ENCODE data around the gene FAM168A.

Gene FAM168A

DNA sequence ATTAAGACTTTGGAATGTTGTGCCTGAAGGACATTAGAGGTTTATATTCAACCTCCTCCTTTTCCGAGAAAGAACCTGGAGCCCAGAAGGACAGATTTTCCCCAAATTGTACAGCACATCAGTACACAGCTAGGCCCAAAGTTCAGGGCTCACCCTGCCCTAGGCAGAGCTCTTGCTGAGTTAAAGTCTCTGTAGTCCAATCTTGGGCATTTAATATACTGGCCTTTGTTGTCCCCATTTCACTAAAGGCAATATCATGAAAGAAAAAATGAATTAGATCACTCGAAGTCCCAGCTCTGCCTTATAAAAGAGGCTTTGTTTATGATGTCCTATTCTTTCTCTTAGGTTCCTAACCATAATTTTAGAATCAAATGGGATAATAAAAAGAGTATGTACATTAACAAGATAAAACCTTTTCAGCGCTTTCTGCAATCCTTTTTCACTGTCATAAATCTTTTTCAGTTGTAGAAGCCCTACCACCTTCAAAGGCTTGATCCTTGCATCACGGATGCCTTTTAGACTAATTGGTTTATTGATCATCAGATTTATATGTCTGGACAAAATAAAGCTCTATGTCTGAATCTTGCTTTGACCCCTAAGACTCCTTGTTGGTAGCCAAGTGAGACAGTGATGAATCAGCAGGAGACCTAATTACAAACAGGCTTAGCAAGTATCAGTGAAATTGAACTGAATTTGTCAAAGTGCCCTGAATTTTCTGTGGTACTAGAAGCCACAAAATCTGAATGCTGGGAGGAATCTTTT, 181.9 kb downstream of the FAM168A start:
- Histone ChIP-seq H3K4me2 (ENCODE audit: low read length) (no peak overlapping the region), H3K9me3 (replicated peaks; ENCODE audit: low read length) (no peaks in the 10 kb centered on the region), H3K27me3 (ENCODE audit: control insufficient read depth, insufficient read depth, low read length) (no peaks in the 10 kb centered on the region), H3K4me1 (ENCODE audit: control insufficient read depth, insufficient read depth, low read length) (peaks cover 14% of the 10 kb centered on the region), H3K4me3 (ENCODE audit: low read length) (no peak overlapping the region), H3K9ac (ENCODE audit: low read depth, low read length) (no peak overlapping the region), H3K36me3 (ENCODE audit: insufficient read depth, low read length) (peaks cover 6% of the 10 kb centered on the region)

DNA sequence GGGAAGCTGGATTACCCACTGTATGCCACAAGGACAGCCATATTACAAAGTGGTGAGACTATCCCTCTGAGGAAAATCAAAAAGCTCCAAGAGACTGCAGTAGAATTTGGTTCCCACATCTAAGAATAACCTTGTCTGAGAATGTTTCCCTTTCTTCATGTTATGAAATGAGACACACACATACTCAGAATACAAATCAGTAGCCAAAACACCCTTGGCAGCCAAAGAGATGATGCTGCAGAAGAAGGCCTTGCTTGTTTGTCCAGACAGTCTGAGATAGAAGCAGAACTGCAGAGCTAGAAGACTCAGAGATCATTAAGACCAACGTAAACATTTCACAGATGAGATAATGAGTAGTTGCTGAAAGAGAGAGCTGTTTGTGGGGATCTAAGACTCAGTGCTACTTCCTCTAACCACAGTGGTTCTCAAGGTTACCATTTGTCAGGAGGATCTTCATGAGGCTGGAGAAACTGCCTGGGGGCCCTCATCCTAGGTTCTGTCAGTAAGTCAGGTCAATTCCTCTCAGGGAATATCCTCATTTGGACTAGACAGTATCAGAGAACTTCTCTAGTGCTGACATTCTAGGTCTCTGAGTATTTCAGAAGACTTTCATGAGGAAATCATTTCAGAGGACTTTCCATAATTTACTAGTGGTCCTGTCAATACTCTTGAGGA, 182.8 kb downstream of the FAM168A start:
- Histone ChIP-seq H3K9me3 (replicated peaks; ENCODE audit: low read length) (no peaks in the 10 kb centered on the region), H3K4me1 (ENCODE audit: control insufficient read depth, insufficient read depth, low read length) (peaks cover 14% of the 10 kb centered on the region), H3K36me3 (ENCODE audit: insufficient read depth, low read length) (peaks cover 6% of the 10 kb centered on the region), H3K9ac (ENCODE audit: low read depth, low read length) (no peak overlapping the region), H3K27me3 (ENCODE audit: control insufficient read depth, insufficient read depth, low read length) (no peaks in the 10 kb centered on the region), H3K4me2 (ENCODE audit: low read length) (no peak overlapping the region), H3K4me3 (ENCODE audit: low read length) (no peak overlapping the region)

DNA sequence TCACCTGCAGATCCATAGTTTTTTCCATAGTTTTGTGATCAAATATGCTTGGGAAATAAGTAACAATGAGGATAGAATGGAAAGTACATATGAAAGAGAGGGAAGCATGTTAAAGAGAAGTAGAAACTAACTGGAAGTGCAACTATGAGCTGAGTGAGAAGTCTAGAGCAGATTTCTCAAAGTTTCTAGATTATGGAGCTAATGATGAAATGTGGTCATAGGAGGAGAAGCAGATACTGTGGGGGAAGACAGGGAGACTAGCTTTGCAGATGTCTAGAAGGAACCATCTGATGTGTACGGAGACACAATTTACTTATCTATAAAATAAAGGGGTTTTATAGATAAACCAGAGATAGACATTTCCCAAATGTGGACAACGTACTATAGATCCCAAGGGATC, 184.7 kb downstream of the FAM168A start:
- Histone ChIP-seq H3K4me1 (ENCODE audit: control insufficient read depth, insufficient read depth, low read length) (peaks cover 14% of the 10 kb centered on the region), H3K36me3 (ENCODE audit: insufficient read depth, low read length) (peaks cover 12% of the 10 kb centered on the region), H3K4me2 (ENCODE audit: low read length) (no peak overlapping the region)

DNA sequence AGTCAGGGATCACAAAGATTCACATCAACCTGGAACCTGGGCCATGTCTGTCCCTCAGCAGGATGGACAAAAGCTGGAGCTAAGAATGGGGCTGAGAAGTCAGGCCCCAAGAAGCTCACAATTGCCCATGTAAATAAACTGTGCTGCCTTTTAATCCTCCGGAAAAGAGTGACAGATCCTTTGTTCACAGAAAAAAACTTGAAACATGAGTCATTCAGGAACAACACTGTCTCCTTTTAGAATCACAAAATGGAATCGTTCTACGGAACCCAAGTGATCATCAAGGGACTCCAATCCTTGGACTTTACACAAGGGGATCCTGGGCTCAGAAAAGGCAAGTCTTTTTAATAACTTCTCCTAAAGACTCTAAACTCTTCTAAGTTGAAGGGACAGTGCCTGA, 185.6 kb downstream of the FAM168A start:
- no peak overlapping the region for H3K4me2 ChIP-seq (ENCODE audit: low read length)
- H3K4me1 ChIP-seq (ENCODE audit: control insufficient read depth, insufficient read depth, low read length) = peaks cover 14% of the 10 kb centered on the region
- no peaks in the 10 kb centered on the region for H3K27me3 ChIP-seq (ENCODE audit: control insufficient read depth, insufficient read depth, low read length)
- no peaks in the 10 kb centered on the region for H3K9me3 ChIP-seq (replicated peaks; ENCODE audit: low read length)
- H3K9ac ChIP-seq (ENCODE audit: low read depth, low read length) = no peak overlapping the region
- H3K4me3 ChIP-seq (ENCODE audit: low read length) = no peak overlapping the region
- peaks cover 12% of the 10 kb centered on the region for H3K36me3 ChIP-seq (ENCODE audit: insufficient read depth, low read length)

More for the DNA sequence above, 184.7 kb downstream of the FAM168A start:
- Histone ChIP-seq H3K4me3 (ENCODE audit: low read length) (no peak overlapping the region), H3K9ac (ENCODE audit: low read depth, low read length) (no peak overlapping the region), H3K27me3 (ENCODE audit: control insufficient read depth, insufficient read depth, low read length) (no peaks in the 10 kb centered on the region), H3K9me3 (replicated peaks; ENCODE audit: low read length) (no peaks in the 10 kb centered on the region)

DNA sequence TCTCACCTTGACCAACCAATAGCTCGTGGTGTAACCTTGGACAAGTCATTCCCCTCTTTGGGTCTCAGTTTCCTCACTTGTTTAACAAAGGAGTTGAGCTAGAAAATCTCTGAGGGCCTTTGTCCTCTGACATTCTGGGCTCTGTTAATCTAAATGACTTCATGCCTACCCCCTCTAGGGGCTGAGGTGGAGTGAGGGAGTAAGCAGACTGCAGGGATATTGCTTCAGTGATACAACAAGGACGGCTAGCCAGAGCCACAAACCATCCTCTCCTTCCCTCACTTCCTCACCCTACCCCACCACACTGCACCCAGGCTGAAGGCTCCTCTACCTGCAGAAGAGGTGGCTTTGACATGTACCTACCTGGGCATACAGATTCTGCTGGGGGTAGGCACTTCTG, 186.9 kb downstream of the FAM168A start:
- H3K9ac ChIP-seq (ENCODE audit: low read depth, low read length) = no peak overlapping the region
- H3K36me3 ChIP-seq (ENCODE audit: insufficient read depth, low read length) = peaks cover 14% of the 10 kb centered on the region
- H3K9me3 ChIP-seq (replicated peaks; ENCODE audit: low read length) = no peaks in the 10 kb centered on the region
- H3K27me3 ChIP-seq (ENCODE audit: control insufficient read depth, insufficient read depth, low read length) = no peaks in the 10 kb centered on the region
- H3K4me2 ChIP-seq (ENCODE audit: low read length) = no peak overlapping the region
- no peak overlapping the region for H3K4me3 ChIP-seq (ENCODE audit: low read length)
- H3K4me1 ChIP-seq (ENCODE audit: control insufficient read depth, insufficient read depth, low read length) = peaks cover 4% of the 10 kb centered on the region

DNA sequence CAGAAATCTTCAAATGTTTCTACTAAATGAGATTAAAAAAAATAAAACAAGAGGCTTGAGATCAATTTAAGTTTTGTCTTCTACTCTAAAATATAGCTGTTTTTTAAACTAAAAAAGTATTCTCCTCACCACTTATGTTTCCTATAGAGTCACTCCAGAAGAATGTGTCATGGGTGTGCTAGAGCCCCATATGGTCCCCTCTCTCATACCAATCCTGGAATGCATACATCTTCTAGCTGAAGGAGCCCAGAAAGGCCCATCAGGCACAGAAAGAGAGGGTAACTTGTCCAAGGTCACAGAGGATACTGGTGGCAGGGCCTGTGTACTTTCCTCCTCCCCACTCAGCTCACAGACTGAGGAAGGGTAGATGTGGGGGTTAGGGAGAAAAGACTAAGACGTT, 187.3 kb downstream of the FAM168A start:
- H3K9me3 ChIP-seq (replicated peaks; ENCODE audit: low read length) = no peaks in the 10 kb centered on the region
- H3K4me2 ChIP-seq (ENCODE audit: low read length) = no peak overlapping the region
- no peak overlapping the region for H3K9ac ChIP-seq (ENCODE audit: low read depth, low read length)
- peaks cover 14% of the 10 kb centered on the region for H3K36me3 ChIP-seq (ENCODE audit: insufficient read depth, low read length)
- no peaks in the 10 kb centered on the region for H3K27me3 ChIP-seq (ENCODE audit: control insufficient read depth, insufficient read depth, low read length)
- H3K4me3 ChIP-seq (ENCODE audit: low read length) = no peak overlapping the region
- peaks cover 4% of the 10 kb centered on the region for H3K4me1 ChIP-seq (ENCODE audit: control insufficient read depth, insufficient read depth, low read length)

DNA sequence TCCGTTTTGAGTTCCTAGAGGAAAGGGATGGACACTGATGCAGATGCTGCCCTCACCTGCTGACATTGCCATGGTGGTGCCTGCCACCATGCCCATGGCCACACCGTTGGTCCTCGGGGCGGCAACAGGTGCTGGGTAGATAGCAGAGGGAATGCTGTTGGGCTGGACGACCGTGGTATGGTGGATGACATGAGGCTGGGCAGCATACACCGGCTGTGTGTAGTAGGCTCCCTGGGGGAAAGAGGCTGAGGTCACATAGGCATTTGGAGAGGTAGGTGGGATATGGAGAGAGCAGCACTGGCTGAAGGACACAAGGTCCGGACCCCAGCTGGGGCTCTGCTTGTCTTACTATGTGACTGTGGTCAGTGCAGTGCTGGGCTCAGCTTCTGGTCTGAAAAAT, 188.5 kb downstream of the FAM168A start:
- Histone ChIP-seq H3K4me1 (ENCODE audit: control insufficient read depth, insufficient read depth, low read length) (peaks cover 4% of the 10 kb centered on the region), H3K9ac (ENCODE audit: low read depth, low read length) (no peak overlapping the region), H3K36me3 (ENCODE audit: insufficient read depth, low read length) (peaks cover 14% of the 10 kb centered on the region), H3K27me3 (ENCODE audit: control insufficient read depth, insufficient read depth, low read length) (no peaks in the 10 kb centered on the region), H3K9me3 (replicated peaks; ENCODE audit: low read length) (no peaks in the 10 kb centered on the region), H3K4me3 (ENCODE audit: low read length) (no peak overlapping the region), H3K4me2 (ENCODE audit: low read length) (no peak overlapping the region)

DNA sequence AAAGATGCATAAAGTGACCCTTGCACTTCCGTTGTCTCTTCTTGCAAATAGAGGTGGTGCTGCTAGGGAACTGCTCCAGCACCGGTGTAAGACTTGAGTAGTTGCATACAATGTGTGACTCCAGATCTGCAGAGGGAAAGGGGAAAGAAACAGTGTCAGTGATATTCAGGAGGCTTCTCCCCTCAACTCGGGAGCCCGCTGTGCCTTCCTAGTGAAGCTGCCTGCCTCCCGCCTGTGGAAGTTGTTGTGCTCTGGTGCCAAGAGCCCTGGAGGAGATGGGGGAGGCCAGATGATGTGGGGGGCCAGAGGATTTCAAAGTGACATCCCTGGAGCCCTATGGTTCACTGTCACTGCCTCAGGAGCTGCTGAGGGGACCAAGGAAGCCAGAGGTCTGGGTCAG, 191.3 kb downstream of the FAM168A start:
- Histone ChIP-seq H3K4me2 (ENCODE audit: low read length) (no peak overlapping the region), H3K36me3 (ENCODE audit: insufficient read depth, low read length) (peaks cover 14% of the 10 kb centered on the region), H3K9ac (ENCODE audit: low read depth, low read length) (no peak overlapping the region), H3K9me3 (replicated peaks; ENCODE audit: low read length) (no peaks in the 10 kb centered on the region), H3K27me3 (ENCODE audit: control insufficient read depth, insufficient read depth, low read length) (no peaks in the 10 kb centered on the region), H3K4me1 (ENCODE audit: control insufficient read depth, insufficient read depth, low read length) (no peaks in the 10 kb centered on the region), H3K4me3 (ENCODE audit: low read length) (no peak overlapping the region)

DNA sequence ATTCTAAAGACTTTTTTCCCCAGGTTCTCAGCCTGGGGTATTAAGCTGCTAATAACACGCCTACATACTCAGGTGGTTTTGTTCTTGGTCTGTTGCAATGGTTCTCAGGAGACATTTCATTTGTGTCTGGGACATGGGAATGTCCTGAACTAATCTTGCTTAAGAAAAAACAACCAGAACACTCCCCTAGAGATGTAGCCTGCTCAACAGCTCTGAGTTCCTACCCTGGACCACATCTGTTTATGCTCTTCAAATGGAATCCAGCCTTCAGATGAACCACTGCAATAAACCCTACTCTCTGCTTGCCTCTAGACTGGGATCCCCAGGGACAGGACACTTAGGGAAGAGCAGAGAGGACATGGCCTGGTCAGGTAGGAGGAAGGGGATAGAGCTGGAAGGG, 191.8 kb downstream of the FAM168A start:
- peaks cover 14% of the 10 kb centered on the region for H3K36me3 ChIP-seq (ENCODE audit: insufficient read depth, low read length)

DNA sequence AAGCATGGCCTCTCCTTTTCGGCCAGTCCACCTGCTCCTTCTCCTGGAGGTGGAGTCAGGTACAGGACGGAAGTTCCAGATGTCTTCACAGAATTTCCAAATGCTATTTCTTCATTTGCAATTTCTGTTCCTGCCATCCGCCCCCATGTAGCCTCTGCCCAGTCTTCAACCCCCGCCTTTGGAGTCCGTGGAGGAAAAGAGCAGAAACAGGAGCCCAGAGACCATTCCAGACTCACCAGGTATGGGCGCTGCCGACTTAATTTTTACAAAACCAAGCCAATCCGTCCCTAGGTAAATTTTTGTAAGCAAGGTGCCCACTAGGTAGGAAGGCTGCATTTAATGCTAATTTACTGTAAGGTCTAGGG, 192.8 kb downstream of the FAM168A start:
- no peaks in the 10 kb centered on the region for H3K27me3 ChIP-seq (ENCODE audit: control insufficient read depth, insufficient read depth, low read length)
- H3K9me3 ChIP-seq (replicated peaks; ENCODE audit: low read length) = no peaks in the 10 kb centered on the region
- H3K4me2 ChIP-seq (ENCODE audit: low read length) = no peak overlapping the region
- no peak overlapping the region for H3K4me3 ChIP-seq (ENCODE audit: low read length)
- peaks cover 14% of the 10 kb centered on the region for H3K36me3 ChIP-seq (ENCODE audit: insufficient read depth, low read length)
- no peaks in the 10 kb centered on the region for H3K4me1 ChIP-seq (ENCODE audit: control insufficient read depth, insufficient read depth, low read length)
- H3K9ac ChIP-seq (ENCODE audit: low read depth, low read length) = no peak overlapping the region

More for the DNA sequence above, 191.8 kb downstream of the FAM168A start:
- Histone ChIP-seq H3K4me1 (ENCODE audit: control insufficient read depth, insufficient read depth, low read length) (no peaks in the 10 kb centered on the region), H3K27me3 (ENCODE audit: control insufficient read depth, insufficient read depth, low read length) (no peaks in the 10 kb centered on the region), H3K4me3 (ENCODE audit: low read length) (no peak overlapping the region), H3K9ac (ENCODE audit: low read depth, low read length) (no peak overlapping the region), H3K4me2 (ENCODE audit: low read length) (no peak overlapping the region), H3K9me3 (replicated peaks; ENCODE audit: low read length) (no peaks in the 10 kb centered on the region)

DNA sequence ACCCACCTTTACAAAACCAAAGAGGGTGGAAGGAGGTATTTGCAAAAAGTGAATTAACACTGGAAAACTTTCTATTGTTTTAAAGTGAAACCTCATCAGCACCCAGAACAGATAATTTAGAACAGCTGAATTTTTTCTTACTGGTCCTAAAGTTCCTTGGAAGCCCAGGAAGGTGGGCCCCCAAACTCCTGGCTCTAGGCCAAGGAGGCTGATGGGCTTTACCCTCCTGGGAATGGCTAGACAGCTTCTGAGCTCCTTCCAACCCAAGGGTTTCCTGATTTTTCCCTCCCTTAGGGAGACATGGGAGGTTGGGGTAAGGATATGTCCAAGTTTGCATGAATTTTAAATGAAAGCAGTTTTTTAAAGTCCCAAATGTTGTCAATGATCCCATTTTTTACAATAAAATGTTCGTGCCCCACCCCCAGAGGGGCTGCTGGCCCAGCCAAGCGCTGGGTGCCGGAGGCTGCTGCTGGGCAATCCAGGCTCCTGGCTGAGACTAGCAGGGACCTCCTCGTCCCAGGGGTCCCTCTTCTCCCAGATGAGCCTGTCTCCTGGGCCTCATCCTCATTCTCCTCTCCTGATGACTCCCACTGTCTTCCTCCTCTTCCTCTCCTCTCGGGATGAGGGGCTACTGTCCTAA, 193.3 kb downstream of the FAM168A start:
- Histone ChIP-seq H3K4me2 (ENCODE audit: low read length) (no peak overlapping the region), H3K27me3 (ENCODE audit: control insufficient read depth, insufficient read depth, low read length) (no peaks in the 10 kb centered on the region), H3K4me3 (ENCODE audit: low read length) (no peak overlapping the region), H3K9me3 (replicated peaks; ENCODE audit: low read length) (no peaks in the 10 kb centered on the region), H3K9ac (ENCODE audit: low read depth, low read length) (no peak overlapping the region), H3K4me1 (ENCODE audit: control insufficient read depth, insufficient read depth, low read length) (no peaks in the 10 kb centered on the region), H3K36me3 (ENCODE audit: insufficient read depth, low read length) (peaks cover 14% of the 10 kb centered on the region)
